Left forelimb (tissue), 1 donor: ENCODE data around the gene BICRAL.
"Not testable (repeated sequence)": the region's sequence is repeated elsewhere in the genome, so short reads cannot be mapped to it uniquely, and the experiment has no call there.

Source experiments
- DNase-seq: peaks from one replicate; pipeline ENCODE4 v3.0.0-alpha.2; 2018; ENCODE audit warnings: low spot score

The BICRAL gene

DNA sequence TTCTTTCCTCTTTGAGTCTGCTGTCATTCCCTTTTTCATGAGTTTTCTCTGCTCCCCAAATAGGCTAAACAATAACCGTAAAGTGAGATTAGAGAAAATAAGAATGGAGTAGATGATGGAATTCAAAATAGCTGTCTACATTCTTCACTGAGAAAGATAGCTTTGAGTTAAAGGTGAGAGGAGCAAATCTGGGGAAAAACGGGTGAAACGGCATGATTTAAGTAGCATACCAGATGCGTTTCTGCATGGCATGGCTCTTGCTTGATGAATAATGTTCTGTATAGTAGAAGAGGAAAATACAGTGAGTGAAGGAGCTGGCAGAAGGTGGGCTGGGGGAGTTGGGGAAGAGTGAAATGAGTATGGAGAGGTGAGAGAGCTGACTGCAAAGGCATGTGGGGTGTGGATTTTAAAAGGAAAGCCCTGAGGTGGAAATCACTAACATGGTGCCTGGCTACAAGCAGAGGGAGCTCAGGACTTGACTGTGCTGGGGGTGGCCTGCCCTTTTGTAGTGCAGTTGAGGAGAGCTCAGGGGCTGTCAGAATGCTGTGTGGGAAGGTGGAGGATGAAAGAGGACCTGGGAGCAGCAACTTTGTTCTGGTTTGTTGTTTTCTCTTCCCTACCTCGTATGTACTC, 8.8 kb downstream of the BICRAL start:
- DNase-seq = no peak

DNA sequence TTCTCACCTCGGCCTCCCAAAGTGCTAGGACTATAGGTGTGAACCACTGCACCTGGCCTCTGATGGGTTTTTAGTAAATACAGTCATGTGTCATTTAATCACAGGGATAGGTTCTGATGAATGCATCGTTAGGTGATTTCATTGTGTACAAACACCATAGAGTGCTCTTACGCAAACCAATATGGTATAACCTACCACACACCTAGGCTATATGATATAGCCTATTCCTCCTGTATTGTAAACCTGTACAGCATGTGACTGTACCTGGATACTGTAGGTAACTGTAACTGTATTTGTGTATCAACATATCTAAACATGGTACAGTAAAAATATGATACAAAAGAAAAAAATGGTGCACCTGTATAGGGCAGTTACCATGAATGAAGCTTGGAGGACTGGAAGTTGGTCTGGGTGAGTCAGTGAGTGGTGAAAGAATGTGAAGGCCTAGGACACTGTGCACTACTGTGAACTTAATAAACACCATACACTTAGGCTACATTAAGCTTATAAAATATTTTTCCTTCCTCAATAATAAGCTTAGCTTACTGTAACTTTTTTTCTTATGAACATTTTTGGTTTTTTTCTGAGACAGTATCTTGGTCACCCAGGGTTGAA, 10.0 kb downstream of the BICRAL start:
- DNase-seq = no peak

- no peak for DNase-seq
Measured at GRCh38 chr6:42795651-42796050, 13.8 kb downstream of the BICRAL start.

- DNase-seq = no peak
Measured at GRCh38 chr6:42796171-42796570, 14.3 kb downstream of the BICRAL start.

- DNase-seq = not testable (repeated sequence)
Measured at GRCh38 chr6:42797696-42798095, 15.8 kb downstream of the BICRAL start.

DNA sequence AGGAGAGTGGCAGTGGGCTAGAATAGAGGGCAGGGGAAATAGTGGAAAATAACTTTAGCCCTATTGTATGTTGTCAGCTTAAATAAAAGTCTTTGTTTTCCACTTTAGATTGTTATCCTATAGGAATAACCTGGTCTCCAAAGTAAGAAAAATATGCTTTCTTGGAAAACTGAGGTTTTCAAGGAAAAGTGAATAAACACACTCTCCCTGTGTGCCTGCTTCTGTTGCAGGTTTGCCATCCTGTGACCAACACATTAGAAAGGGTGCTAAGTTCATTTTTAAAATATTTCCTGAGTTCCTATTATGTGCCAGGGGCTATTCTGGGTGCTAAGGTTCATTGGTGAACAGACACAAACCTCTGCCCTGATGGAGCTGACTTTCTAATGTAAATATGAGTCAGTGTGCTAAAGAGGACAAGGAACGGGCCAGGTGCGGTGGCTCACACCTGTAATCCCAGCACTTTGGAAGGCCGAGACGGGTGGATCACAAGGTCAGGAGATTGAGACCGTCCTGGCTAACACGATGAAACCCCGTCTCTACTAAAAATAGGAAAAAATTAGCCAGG, 23.5 kb downstream of the BICRAL start:
- no peak for DNase-seq

GRCh38 chr6:42806359-42806758, 24.5 kb downstream of the BICRAL start:
- not testable (repeated sequence) for DNase-seq

GRCh38 chr6:42808492-42809483, 26.9 kb downstream of the BICRAL start:
- no peak for DNase-seq

GRCh38 chr6:42813074-42813645, 31.3 kb downstream of the BICRAL start:
- no peak for DNase-seq

GRCh38 chr6:42813906-42814444, 32.1 kb downstream of the BICRAL start:
- DNase-seq = no peak

DNA sequence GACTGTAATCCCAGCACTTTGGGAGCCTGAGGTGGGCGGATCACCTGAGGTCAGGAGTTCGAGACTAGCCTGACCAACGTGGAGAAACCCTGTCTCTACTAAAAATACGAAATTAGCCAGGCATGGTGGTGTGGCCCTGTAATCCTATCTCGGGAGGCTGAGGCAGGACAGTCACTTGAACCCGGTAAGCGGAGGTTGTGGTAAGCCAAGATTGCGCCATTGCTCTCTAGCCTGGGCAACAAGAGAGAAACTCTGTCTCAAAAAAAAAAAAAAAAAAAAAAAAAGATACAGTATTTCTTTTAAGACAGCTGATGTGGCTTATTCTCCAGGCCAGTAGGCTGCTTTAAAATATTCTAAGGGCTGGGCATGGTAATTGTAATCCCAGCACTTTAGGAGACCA, 33.9 kb downstream of the BICRAL start:
- not testable (repeated sequence) for DNase-seq

GRCh38 chr6:42817907-42818306, 36.1 kb downstream of the BICRAL start:
- no peak for DNase-seq

- no peak for DNase-seq
Measured at GRCh38 chr6:42818416-42818815, 36.6 kb downstream of the BICRAL start.

GRCh38 chr6:42818878-42819277, 37.0 kb downstream of the BICRAL start:
- DNase-seq = no peak

- no peak for DNase-seq
Measured at GRCh38 chr6:42819803-42820511, 38.1 kb downstream of the BICRAL start.

- DNase-seq = peak; percentile 69
Measured at GRCh38 chr6:42820512-42821340, 38.9 kb downstream of the BICRAL start.

DNA sequence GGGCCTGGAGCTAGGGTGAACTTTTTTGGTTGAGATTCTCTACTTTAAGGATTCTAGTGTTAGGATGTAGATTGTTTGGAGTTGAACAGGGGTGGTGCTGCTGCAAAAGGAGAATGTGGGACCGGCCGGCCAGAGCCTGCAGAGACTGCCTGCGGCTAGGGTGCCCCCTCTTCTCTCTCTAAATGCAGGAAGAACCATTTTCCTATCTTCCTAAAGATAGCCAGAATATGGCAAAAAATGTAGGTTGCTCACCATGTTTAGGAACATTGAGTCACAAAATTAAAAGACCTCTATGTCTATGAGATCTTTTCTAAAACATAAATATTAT, 39.5 kb downstream of the BICRAL start:
- DNase-seq = no peak

DNA sequence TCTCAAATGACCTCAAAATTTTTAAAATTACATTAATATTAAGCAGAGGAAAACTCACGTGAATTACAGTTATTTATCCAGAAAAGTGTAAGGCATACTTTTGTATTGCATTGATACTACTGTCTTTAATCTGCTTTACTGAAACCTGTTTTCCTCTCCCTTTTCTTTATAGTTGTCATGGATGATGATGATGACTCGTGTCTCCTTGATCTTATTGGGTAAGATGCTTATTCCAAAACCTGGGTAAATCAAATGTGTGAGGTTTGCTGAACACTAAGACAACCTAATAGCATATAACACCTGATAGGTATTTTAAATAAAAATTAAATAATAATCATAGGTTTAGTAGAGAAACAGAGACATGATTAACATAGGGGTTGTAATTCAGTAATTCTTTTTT, 40.0 kb downstream of the BICRAL start:
- DNase-seq = no peak

DNA sequence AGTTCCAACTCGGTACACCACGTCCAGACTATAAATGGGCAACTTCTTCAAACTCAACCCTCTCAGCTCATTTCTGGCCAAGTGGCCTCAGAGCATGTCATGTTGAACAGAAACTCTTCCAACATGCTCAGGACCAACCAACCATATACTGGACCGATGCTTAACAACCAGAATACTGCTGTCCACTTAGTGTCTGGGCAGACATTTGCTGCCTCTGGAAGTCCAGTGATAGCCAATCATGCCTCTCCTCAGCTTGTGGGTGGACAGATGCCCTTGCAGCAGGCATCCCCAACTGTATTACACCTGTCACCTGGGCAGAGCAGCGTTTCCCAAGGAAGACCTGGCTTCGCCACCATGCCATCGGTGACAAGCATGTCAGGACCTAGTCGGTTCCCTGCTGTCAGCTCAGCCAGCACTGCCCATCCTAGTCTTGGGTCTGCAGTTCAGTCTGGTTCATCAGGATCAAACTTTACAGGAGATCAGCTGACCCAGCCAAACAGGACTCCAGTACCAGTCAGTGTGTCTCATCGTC, 47.8 kb downstream of the BICRAL start:
- no peak for DNase-seq

DNA sequence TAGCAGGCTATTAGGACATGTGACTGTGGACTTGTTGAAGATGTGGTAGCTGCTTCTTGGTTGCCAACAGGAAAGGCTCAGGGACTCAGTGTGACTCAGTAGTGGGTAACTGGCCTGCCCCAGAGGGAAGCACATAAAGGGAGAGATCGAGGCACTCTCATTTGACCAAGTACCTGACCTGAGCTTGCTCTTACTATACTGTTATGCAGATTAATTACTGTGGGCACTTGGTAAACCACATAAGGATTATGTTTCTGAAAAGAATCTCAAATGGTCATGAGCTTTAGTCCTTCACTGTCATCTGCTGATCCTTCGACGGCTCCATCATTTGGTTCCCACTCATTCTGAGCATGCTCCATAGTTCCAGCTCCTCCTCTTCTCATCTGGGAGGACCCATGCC, 49.4 kb downstream of the BICRAL start:
- no peak for DNase-seq
